Gastroesophageal sphincter (tissue), 4 donors: ENCODE results near the gene MGAT3. TPM values are rescaled to one million over a fixed set of nuclear protein-coding genes. Genes with fewer than 3 reads are reported as not detected.

Source experiments
- ATAC-seq: fragments of 150-250 bp; one replicate; pipeline ENCODE4 v1.9.1; 2016; ENCODE audit warnings: mild to moderate bottlenecking, moderate library complexity
- H3K27ac ChIP-seq, 4 donors: fragments of 200-600 bp; sonication (generic) in 3 of 4; 1 replicate in 3 of 4; 2 replicates in 1 of 4; pipeline ENCODE4 v1.5.1; 2016 to 2019
- H3K27me3 ChIP-seq: fragments of 200-600 bp; sonication (generic); one replicate; pipeline ENCODE4 v1.5.1; 2019
- H3K36me3 ChIP-seq, 2 donors: fragments of 200-600 bp; sonication (generic); one replicate each; pipeline ENCODE4 v1.5.1; 2019; ENCODE audit warnings: control low read depth in 1 of 2
- H3K4me1 ChIP-seq, 3 donors: fragments of 200-600 bp; sonication (generic); 1 replicate in 2 of 3; 2 replicates in 1 of 3; pipeline ENCODE4 v1.5.1; 2016 to 2019; ENCODE audit warnings: control low read depth in 2 of 3
- H3K4me3 ChIP-seq, 2 donors: fragments of 200-600 bp; sonication (generic); one replicate each; pipeline ENCODE4 v1.5.1; 2019; ENCODE audit warnings: mild to moderate bottlenecking in 1 of 2, moderate library complexity in 1 of 2
- H3K9me3 ChIP-seq, 3 donors: fragments of 200-600 bp; sonication (generic); one replicate each; pipeline ENCODE4 v1.5.1; 2017 to 2019; ENCODE audit warnings: control low read depth in 2 of 3
- CTCF ChIP-seq, 4 experiments: fragments of 200-600 bp in 2 of 4; fragments of 450-650 bp in 2 of 4; sonication (generic) in 1 of 4; IDR thresholded peaks; one replicate each; pipeline ENCODE4 v1.5.1; 2017 to 2019; ENCODE audit warnings: antibody characterized with exemption in 4 of 4, mild to moderate bottlenecking in 2 of 4, moderate library complexity in 2 of 4
- EP300 ChIP-seq: sonication (generic); formaldehyde crosslinking; IDR thresholded peaks from one replicate; pipeline ENCODE4 v1.6.1; 2017; ENCODE audit warnings: antibody characterized with exemption, mild to moderate bottlenecking
- POLR2A ChIP-seq, 2 donors: fragments of 450-650 bp; IDR thresholded peaks; one replicate each; pipeline ENCODE4 v1.6.1; 2017; ENCODE audit warnings: antibody characterized with exemption in 2 of 2, mild to moderate bottlenecking in 2 of 2, moderate library complexity in 1 of 2
- POLR2AphosphoS5 ChIP-seq: sonication (generic); formaldehyde crosslinking; IDR thresholded peaks from one replicate; pipeline ENCODE4 v1.6.1; 2017; ENCODE audit warnings: antibody characterized with exemption
- WGBS, 2 donors: methylation state at CpG; one replicate each; pipeline ENCODE4 v1.1.5; 2018; ENCODE audit warnings: low coverage in 1 of 2; 5-methylcytosine and 5-hydroxymethylcytosine counted together
- total RNA-seq, 4 donors: library from RNA; depleted of rRNA; stranded (reverse); fragments of >200 nt; gene quantifications; one replicate each; pipeline ENCODE4 v1.1.0, GENCODE V29; 2016

Gene MGAT3
- total RNA-seq, 4 donors from 2014 or later, result 2.6 to 3.9 (median 2.9) TPM

GRCh38 chr22:39433476-39434242 lies 23.2 kb upstream of the MGAT3 start:
- ATAC-seq, result no peak
- Histone ChIP-seq H3K4me1 (peaks cover 0 to 49% (median 18%) of the 10 kb centered on the region in 3 donors), H3K9me3 (no peaks in the 10 kb centered on the region), H3K4me3 (no peak overlapping the region), H3K36me3 (peaks cover 0 to 68% of the 10 kb centered on the region in 2 donors), H3K27ac (no peak overlapping the region), H3K27me3 (peaks cover 5% of the 10 kb centered on the region)
- 81 to 90% methylated on average over 2 to 5 of the region's 31 CpGs for WGBS, 2 donors
- TF ChIP-seq POLR2AphosphoS5 (no peak), EP300 (no peak), POLR2A (IDR thresholded peaks at IDR 0.05) (no peak), CTCF (IDR thresholded peaks at IDR 0.05) (no peak)

GRCh38 chr22:39434243-39434653 lies 22.6 kb upstream of the MGAT3 start:
- ATAC-seq, result no peak
- Histone ChIP-seq H3K9me3 (no peaks in the 10 kb centered on the region), H3K36me3 (peaks cover 0 to 62% of the 10 kb centered on the region in 2 donors), H3K27me3 (peaks cover 11% of the 10 kb centered on the region), H3K4me3 (no peak overlapping the region), H3K4me1 (peaks cover 0 to 49% (median 18%) of the 10 kb centered on the region in 3 donors), H3K27ac (no peak overlapping the region)
- no peak for TF ChIP-seq POLR2AphosphoS5
- TF ChIP-seq CTCF (IDR thresholded peaks at IDR 0.05), result no peak
- no peak for TF ChIP-seq POLR2A (IDR thresholded peaks at IDR 0.05)
- TF ChIP-seq EP300, result no peak
- 90 to 96% methylated on average over 2 to 5 of the region's 18 CpGs for WGBS, 2 donors

GRCh38 chr22:39434721-39435120 lies 22.1 kb upstream of the MGAT3 start:
- peaks cover 0 to 57% of the 10 kb centered on the region in 2 donors for H3K36me3 ChIP-seq
- H3K9me3 ChIP-seq, result no peaks in the 10 kb centered on the region
- no peak for ATAC-seq
- H3K4me3 ChIP-seq, result no peak overlapping the region
- WGBS, 2 donors, result 75 to 77% methylated on average over 2 to 6 of the region's 6 CpGs
- H3K27me3 ChIP-seq, result peaks cover 16% of the 10 kb centered on the region
- no peak overlapping the region for H3K27ac ChIP-seq
- TF ChIP-seq EP300, result no peak
- no peak for TF ChIP-seq CTCF (IDR thresholded peaks at IDR 0.05)
- TF ChIP-seq POLR2AphosphoS5, result no peak
- no peak for TF ChIP-seq POLR2A (IDR thresholded peaks at IDR 0.05)
- peaks cover 0 to 49% (median 18%) of the 10 kb centered on the region in 3 donors for H3K4me1 ChIP-seq

- Histone ChIP-seq H3K27me3 (peaks cover 25% of the 10 kb centered on the region), H3K4me3 (no peak overlapping the region), H3K27ac (no peak overlapping the region), H3K4me1 (peaks cover 0 to 42% (median 16%) of the 10 kb centered on the region in 3 donors), H3K9me3 (no peaks in the 10 kb centered on the region), H3K36me3 (peaks cover 0 to 48% of the 10 kb centered on the region in 2 donors)
- TF ChIP-seq POLR2AphosphoS5, result no peak
- no peak for TF ChIP-seq EP300
- no peak for TF ChIP-seq CTCF (IDR thresholded peaks at IDR 0.05)
- no peak for TF ChIP-seq POLR2A (IDR thresholded peaks at IDR 0.05)
- WGBS, 2 donors, result 63 to 100% methylated on average over 1 to 3 of the region's 8 CpGs
- ATAC-seq, result no peak
Observed at GRCh38 chr22:39435616-39436015, 21.2 kb upstream of the MGAT3 start.
